HepG2 (cell line): Measurements from ENCODE around the gene ENTPD5. TPM values are rescaled to one million over a fixed set of nuclear protein-coding genes. Genes with fewer than 3 reads are reported as not detected.

Source experiments
- ARNTL ChIP-seq: sonication (generic); formaldehyde crosslinking; IDR thresholded peaks from 2 replicates; pipeline ENCODE4 v1.4.0; 2020; ENCODE audit warnings: mild to moderate bottlenecking, missing genetic modification reagents
- ASH2L ChIP-seq: fragments of 300-600, 200-600 bp; sonication (generic); IDR thresholded peaks from 2 replicates; pipeline ENCODE4 v1.7.0; 2017; ENCODE audit warnings: low read depth, mild to moderate bottlenecking, moderate library complexity, mixed read lengths, low read length; ENCODE audit not compliant: insufficient read length
- BRCA1 ChIP-seq: sonication (generic); formaldehyde crosslinking; IDR thresholded peaks from 2 replicates; pipeline ENCODE4 v1.4.0; 2020; ENCODE audit warnings: missing genetic modification reagents
- CBX1 ChIP-seq: IDR thresholded peaks from one replicate; pipeline ENCODE4 v1.6.1; 2016; ENCODE audit warnings: antibody characterized with exemption, low read depth
- EEA1 ChIP-seq: sonication (generic); formaldehyde crosslinking; IDR thresholded peaks from 2 replicates; pipeline ENCODE4 v1.5.1; 2020; ENCODE audit warnings: mild to moderate bottlenecking, missing genetic modification reagents, borderline replicate concordance
- EHMT2 ChIP-seq: fragments of 200-600 bp; sonication (generic); IDR thresholded peaks from 2 replicates; pipeline ENCODE4 v1.7.0; 2017; ENCODE audit warnings: antibody characterized with exemption, low read depth, low read length, borderline replicate concordance
- HMGA1 ChIP-seq: sonication (generic); formaldehyde crosslinking; conservative IDR thresholded peaks from 2 replicates; pipeline ENCODE4 v1.4.0; 2020; ENCODE audit warnings: missing genetic modification reagents
- HNF4A ChIP-seq: sonication (generic); formaldehyde crosslinking; IDR thresholded peaks from 2 replicates; pipeline ENCODE4 v1.4.0; 2020; ENCODE audit warnings: missing genetic modification reagents
- KDM2A ChIP-seq: sonication (generic); formaldehyde crosslinking; IDR thresholded peaks from 2 replicates; pipeline ENCODE4 v1.4.0; 2020; ENCODE audit warnings: low read depth, missing genetic modification reagents, borderline replicate concordance
- KLF12 ChIP-seq: sonication (generic); formaldehyde crosslinking; IDR thresholded peaks from 2 replicates; pipeline ENCODE4 v1.4.0; 2020; ENCODE audit warnings: missing genetic modification reagents, borderline replicate concordance
- KLF16 ChIP-seq, 2 experiments: sonication (generic) in 1 of 2; formaldehyde crosslinking in 1 of 2; IDR thresholded peaks; 2 replicates each; pipeline versions ENCODE4 v1.6.1 to v1.8.0; 2016 to 2023; ENCODE audit warnings: missing genetic modification reagents in 2 of 2, missing compliant biosample characterization in 1 of 2
- NR2C2 ChIP-seq: sonication (generic); formaldehyde crosslinking; IDR thresholded peaks from 2 replicates; pipeline ENCODE4 v1.4.0; 2020; ENCODE audit warnings: missing genetic modification reagents, mild to moderate bottlenecking, moderate library complexity, borderline replicate concordance
- RBM22 ChIP-seq: fragments of 200-400 bp; formaldehyde crosslinking; optimal IDR thresholded peaks from 2 replicates; pipeline ENCODE3; 2017; ENCODE audit warnings: mild to moderate bottlenecking, low read length, moderate library complexity
- SSRP1 ChIP-seq: IDR thresholded peaks from 2 replicates; pipeline ENCODE4 v1.6.1; 2016; ENCODE audit warnings: control low read depth
- THYN1 ChIP-seq: sonication (generic); formaldehyde crosslinking; IDR thresholded peaks from 2 replicates; pipeline ENCODE4 v1.8.1; 2023; ENCODE audit warnings: low read depth, mild to moderate bottlenecking, moderate library complexity, missing genetic modification reagents, borderline replicate concordance
- ZBTB7A ChIP-seq: sonication (generic); formaldehyde crosslinking; IDR thresholded peaks from 2 replicates; pipeline ENCODE4 v1.8.0; 2022; ENCODE audit warnings: mild to moderate bottlenecking, missing genetic modification reagents
- ZC3H13 ChIP-seq: sonication (generic); formaldehyde crosslinking; IDR thresholded peaks from 2 replicates; pipeline ENCODE4 v1.8.1; 2023; ENCODE audit warnings: mild to moderate bottlenecking, missing genetic modification reagents, moderate library complexity
- ZNF33A ChIP-seq: sonication (generic); formaldehyde crosslinking; IDR thresholded peaks from 2 replicates; pipeline ENCODE4 v1.5.1; 2020; ENCODE audit warnings: missing genetic modification reagents, mild to moderate bottlenecking, moderate library complexity, borderline replicate concordance
- ZNF607 ChIP-seq: sonication (generic); formaldehyde crosslinking; IDR thresholded peaks from 2 replicates; pipeline ENCODE4 v1.5.1; 2020; ENCODE audit warnings: missing genetic modification reagents, mild to moderate bottlenecking, borderline replicate concordance
- ZNF841 ChIP-seq: sonication (generic); formaldehyde crosslinking; IDR thresholded peaks from 2 replicates; pipeline ENCODE4 v1.8.1; 2023; ENCODE audit warnings: missing genetic modification reagents, borderline replicate concordance
- ZSCAN29 ChIP-seq: sonication (generic); formaldehyde crosslinking; conservative IDR thresholded peaks from 2 replicates; pipeline ENCODE4 v1.4.0; 2020; ENCODE audit warnings: mild to moderate bottlenecking, missing genetic modification reagents
- polyA plus RNA-seq, 8 experiments: library from polyadenylated mRNA; depleted of rRNA in 3 of 8; stranded (reverse) in 7 of 8; unstranded in 1 of 8; fragments of >200 nt; fragmentation: Illumina TruSeq in 4 of 8; extraction: Trizol in 4 of 8; gene quantifications; 2 replicates each; pipeline versions ENCODE4 v1.2.1 to v1.2.3, GENCODE V29; 2011 to 2016; ENCODE audit warnings: low read depth in 4 of 8, missing spikeins in 1 of 8, mixed read lengths in 1 of 8; ENCODE audit not compliant: insufficient read depth in 1 of 8
- total RNA-seq, 5 experiments: library from RNA; depleted of rRNA; stranded (reverse); fragments of >200 nt; fragmentation: Illumina TruSeq; extraction: Trizol; gene quantifications; 2 replicates each; pipeline ENCODE4 v1.2.3, GENCODE V29; 2016; ENCODE audit warnings: low read depth in 1 of 5
- TF ChIP-seq, protein P1 (sequence below): sonication (generic); formaldehyde crosslinking; IDR thresholded peaks from 2 replicates; pipeline ENCODE4 v1.5.0; 2020; ENCODE audit warnings: missing genetic modification reagents
- TF ChIP-seq, protein P2 (sequence below): sonication (generic); formaldehyde crosslinking; IDR thresholded peaks from 2 replicates; pipeline ENCODE4 v1.5.0; 2020; ENCODE audit warnings: mild to moderate bottlenecking, missing genetic modification reagents
- TF ChIP-seq, protein P3 (sequence below): sonication (generic); formaldehyde crosslinking; IDR thresholded peaks from 2 replicates; pipeline ENCODE4 v1.5.0; 2020; ENCODE audit warnings: mild to moderate bottlenecking, missing genetic modification reagents
- TF ChIP-seq, protein P4 (sequence below): sonication (generic); formaldehyde crosslinking; IDR thresholded peaks from 2 replicates; pipeline ENCODE4 v1.4.0; 2020; ENCODE audit warnings: missing genetic modification reagents

The ENTPD5 gene
- total and polyA plus RNA-seq, 2 of the 13 experiments (the other 11 are each of a cell fraction or from before 2014, with no cell fraction given) = 33.8 to 43.3 TPM

DNA sequence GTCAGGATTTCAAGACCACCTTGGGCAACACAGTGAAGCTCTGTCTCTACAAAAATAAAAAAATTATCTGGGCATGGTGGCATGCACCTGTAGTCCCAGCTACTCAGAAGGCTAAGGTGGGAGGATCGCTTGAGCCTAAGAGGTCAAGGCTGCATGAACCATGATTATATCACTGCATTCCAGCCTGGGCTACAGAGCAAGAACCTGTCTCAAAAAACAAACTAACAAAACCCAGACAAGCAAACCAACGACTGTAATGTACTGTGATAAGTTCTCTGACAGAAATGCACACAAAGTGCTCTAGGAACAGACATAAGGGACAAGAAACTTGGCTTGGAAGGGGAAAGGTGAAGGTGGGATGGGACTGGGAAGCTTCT is 22.4 kb downstream of the ENTPD5 start (continued):
- TF ChIP-seq, protein P1, sequence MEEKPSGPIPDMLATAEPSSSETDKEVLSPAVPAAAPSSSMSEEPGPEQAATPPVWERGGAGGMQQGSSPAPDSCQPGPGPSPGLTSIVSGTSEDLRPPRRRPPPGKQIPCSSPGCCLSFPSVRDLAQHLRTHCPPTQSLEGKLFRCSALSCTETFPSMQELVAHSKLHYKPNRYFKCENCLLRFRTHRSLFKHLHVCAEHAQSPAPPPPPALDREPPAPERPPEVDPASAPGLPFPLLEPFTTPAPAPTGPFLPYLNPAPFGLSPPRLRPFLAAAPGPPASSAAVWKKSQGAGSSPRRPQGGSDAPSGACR (CRISPR knock-in tag) = 0 out of 2 replicates have a peak, but pooled peaks have one; percentile 59
- TF ChIP-seq KLF12 (CRISPR knock-in tag) (no peak), NR2C2 (CRISPR knock-in tag) (peak; percentile 57; the same call in 1 of the 2 replicates), HMGA1 (CRISPR knock-in tag) (no peak), ASH2L (no peak), SSRP1 (peak; percentile 85; the same call in 1 of the 2 replicates), HNF4A (CRISPR knock-in tag) (peak; percentile 74; the same call in 1 of the 2 replicates), ZSCAN29 (CRISPR knock-in tag) (no peak), ZNF607 (CRISPR knock-in tag) (no peak), CBX1 (no peak), KDM2A (CRISPR knock-in tag) (no peak), RBM22 (no peak), KLF16 (CRISPR knock-in tag; IDR thresholded peaks at IDR 0.05) (peak in 1 of 2 experiments; percentile 64; a peak in 1 of 4 replicates), ZNF841 (CRISPR knock-in tag) (no peak), ZNF33A (CRISPR knock-in tag) (no peak), BRCA1 (CRISPR knock-in tag) (no peak), THYN1 (CRISPR knock-in tag) (no peak), EHMT2 (no peak), EEA1 (CRISPR knock-in tag) (no peak), ZBTB7A (no peak), ARNTL (CRISPR knock-in tag) (peak; percentile 28; the same call in 1 of the 2 replicates), ZC3H13 (CRISPR knock-in tag) (no peak)
- TF ChIP-seq, protein P2, sequence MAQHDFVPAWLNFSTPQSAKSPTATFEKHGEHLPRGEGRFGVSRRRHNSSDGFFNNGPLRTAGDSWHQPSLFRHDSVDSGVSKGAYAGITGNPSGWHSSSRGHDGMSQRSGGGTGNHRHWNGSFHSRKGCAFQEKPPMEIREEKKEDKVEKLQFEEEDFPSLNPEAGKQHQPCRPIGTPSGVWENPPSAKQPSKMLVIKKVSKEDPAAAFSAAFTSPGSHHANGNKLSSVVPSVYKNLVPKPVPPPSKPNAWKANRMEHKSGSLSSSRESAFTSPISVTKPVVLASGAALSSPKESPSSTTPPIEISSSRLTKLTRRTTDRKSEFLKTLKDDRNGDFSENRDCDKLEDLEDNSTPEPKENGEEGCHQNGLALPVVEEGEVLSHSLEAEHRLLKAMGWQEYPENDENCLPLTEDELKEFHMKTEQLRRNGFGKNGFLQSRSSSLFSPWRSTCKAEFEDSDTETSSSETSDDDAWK = no peak
- TF ChIP-seq, protein P3, sequence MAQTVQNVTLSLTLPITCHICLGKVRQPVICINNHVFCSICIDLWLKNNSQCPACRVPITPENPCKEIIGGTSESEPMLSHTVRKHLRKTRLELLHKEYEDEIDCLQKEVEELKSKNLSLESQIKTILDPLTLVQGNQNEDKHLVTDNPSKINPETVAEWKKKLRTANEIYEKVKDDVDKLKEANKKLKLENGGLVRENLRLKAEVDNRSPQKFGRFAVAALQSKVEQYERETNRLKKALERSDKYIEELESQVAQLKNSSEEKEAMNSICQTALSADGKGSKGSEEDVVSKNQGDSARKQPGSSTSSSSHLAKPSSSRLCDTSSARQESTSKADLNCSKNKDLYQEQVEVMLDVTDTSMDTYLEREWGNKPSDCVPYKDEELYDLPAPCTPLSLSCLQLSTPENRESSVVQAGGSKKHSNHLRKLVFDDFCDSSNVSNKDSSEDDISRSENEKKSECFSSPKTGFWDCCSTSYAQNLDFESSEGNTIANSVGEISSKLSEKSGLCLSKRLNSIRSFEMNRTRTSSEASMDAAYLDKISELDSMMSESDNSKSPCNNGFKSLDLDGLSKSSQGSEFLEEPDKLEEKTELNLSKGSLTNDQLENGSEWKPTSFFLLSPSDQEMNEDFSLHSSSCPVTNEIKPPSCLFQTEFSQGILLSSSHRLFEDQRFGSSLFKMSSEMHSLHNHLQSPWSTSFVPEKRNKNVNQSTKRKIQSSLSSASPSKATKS (CRISPR knock-in tag) = no peak
- TF ChIP-seq, protein P4, sequence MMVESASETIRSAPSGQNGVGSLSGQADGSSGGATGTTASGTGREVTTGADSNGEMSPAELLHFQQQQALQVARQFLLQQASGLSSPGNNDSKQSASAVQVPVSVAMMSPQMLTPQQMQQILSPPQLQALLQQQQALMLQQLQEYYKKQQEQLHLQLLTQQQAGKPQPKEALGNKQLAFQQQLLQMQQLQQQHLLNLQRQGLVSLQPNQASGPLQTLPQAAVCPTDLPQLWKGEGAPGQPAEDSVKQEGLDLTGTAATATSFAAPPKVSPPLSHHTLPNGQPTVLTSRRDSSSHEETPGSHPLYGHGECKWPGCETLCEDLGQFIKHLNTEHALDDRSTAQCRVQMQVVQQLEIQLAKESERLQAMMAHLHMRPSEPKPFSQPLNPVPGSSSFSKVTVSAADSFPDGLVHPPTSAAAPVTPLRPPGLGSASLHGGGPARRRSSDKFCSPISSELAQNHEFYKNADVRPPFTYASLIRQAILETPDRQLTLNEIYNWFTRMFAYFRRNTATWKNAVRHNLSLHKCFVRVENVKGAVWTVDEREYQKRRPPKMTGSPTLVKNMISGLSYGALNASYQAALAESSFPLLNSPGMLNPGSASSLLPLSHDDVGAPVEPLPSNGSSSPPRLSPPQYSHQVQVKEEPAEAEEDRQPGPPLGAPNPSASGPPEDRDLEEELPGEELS (CRISPR knock-in tag) = no peak; the same call in none of the 2 replicates
